GM19395 (cell line): ENCODE results near the gene C11orf68.

ENCODE experiments used
- ATAC-seq: cut with Tn5 transposase; IDR thresholded peaks from one replicate; pipeline ENCODE4 v1.9.1; 2021; ENCODE audit warnings: mild to moderate bottlenecking, moderate library complexity; ENCODE audit not compliant: unreplicated experiment

The C11orf68 gene

GRCh38 chr11:65891219-65892136 lies 27.4 kb downstream of the C11orf68 start:
- ATAC-seq: no peak

GRCh38 chr11:65890324-65891218 lies 28.3 kb downstream of the C11orf68 start, which contains the start of gene CCDC85B:
Gene CCDC85B, plus strand, starts transcription at chr11:65890673. Its CDS starts 111 bp downstream, at chr11:65890784.
- peak; percentile 48 for ATAC-seq

GRCh38 chr11:65888163-65888814 lies 30.6 kb downstream of the C11orf68 start, which contains the start of gene FIBP:
Gene FIBP, minus strand, starts transcription at chr11:65888471. Its CDS starts 53 bp downstream, at chr11:65888418.
- peak; percentile 46 for ATAC-seq

GRCh38 chr11:65887723-65888162 lies 31.1 kb downstream of the C11orf68 start:
- ATAC-seq: no peak

GRCh38 chr11:65886826-65887722 lies 31.8 kb downstream of the C11orf68 start:
- ATAC-seq: no peak

- no peak for ATAC-seq
These were observed 32.9 kb downstream of the C11orf68 start for GRCh38 chr11:65885808-65886536.

- ATAC-seq: no peak
These were observed 33.6 kb downstream of the C11orf68 start for GRCh38 chr11:65885231-65885630.

GRCh38 chr11:65884716-65885092 lies 34.2 kb downstream of the C11orf68 start:
- ATAC-seq: no peak

- ATAC-seq: no peak
These were observed 34.8 kb downstream of the C11orf68 start for GRCh38 chr11:65883786-65884715.

- no peak for ATAC-seq
These were observed 35.7 kb downstream of the C11orf68 start for GRCh38 chr11:65883058-65883761.

GRCh38 chr11:65882120-65883057 lies 36.5 kb downstream of the C11orf68 start:
- ATAC-seq: no peak

- ATAC-seq: no peak
These were observed 37.9 kb downstream of the C11orf68 start for GRCh38 chr11:65880844-65881421.

- ATAC-seq: no peak
These were observed 38.8 kb downstream of the C11orf68 start for GRCh38 chr11:65880027-65880426.

- no peak for ATAC-seq
These were observed 39.2 kb downstream of the C11orf68 start, which contains the start of gene CTSW for GRCh38 chr11:65879617-65880016. Gene CTSW, plus strand, starts transcription at chr11:65879837. Its CDS starts 18 bp downstream, at chr11:65879855.

- peak; percentile 64 for ATAC-seq
These were observed 45.3 kb downstream of the C11orf68 start for GRCh38 chr11:65873318-65874156.
